Hippocampal formation (tissue), 2 donors: ENCODE data around the gene GJB5.
"Not testable (repeated sequence)": the region's sequence is repeated elsewhere in the genome, so short reads cannot be mapped to it uniquely, and the experiment has no call there.

Source experiments
- DNase-seq, 2 donors: peaks; one replicate each; lab custom pipeline; 2025; lab: John Stamatoyannopoulos, UW

GJB5 gene

DNA sequence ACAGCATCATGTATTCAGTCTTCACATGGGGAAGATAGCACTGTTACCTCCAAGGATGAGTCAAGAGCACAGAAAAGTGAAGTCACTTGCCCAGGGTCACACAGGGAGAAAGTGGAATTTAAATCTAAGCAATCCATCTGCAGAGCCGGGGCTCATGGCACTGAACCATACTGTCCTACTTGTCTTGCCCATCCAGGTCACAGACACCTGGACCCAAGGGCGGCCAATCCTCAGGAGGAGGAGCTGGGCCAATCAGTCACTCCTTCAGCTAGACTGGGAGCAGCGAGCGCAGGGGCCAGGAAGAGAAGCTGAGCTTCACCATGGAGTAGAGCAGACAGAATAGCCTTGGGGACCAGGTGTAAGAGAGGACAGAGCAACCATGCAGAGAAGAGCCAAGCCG lies 9.2 kb upstream of the GJB5 start:
- no peak for DNase-seq

DNA sequence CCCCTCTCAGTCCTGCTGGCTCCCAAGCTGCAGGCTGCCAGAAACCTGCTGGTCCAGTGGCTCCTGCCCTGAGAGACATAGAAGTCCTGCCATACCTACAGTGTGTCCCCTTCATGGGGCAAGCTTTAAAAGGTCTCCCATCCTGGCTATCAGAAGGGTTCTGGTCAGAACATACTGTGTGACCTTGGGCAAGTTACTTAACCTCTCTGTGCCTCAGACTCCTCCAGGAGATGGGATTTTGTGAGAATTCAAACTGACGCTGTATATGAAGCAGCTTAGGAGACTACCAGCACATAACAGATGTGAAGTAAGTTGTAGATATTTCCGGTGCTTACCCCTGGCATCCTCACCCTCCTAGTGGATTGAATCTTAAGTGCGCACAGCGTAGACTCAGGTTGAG lies 8.7 kb upstream of the GJB5 start:
- no peak for DNase-seq

DNA sequence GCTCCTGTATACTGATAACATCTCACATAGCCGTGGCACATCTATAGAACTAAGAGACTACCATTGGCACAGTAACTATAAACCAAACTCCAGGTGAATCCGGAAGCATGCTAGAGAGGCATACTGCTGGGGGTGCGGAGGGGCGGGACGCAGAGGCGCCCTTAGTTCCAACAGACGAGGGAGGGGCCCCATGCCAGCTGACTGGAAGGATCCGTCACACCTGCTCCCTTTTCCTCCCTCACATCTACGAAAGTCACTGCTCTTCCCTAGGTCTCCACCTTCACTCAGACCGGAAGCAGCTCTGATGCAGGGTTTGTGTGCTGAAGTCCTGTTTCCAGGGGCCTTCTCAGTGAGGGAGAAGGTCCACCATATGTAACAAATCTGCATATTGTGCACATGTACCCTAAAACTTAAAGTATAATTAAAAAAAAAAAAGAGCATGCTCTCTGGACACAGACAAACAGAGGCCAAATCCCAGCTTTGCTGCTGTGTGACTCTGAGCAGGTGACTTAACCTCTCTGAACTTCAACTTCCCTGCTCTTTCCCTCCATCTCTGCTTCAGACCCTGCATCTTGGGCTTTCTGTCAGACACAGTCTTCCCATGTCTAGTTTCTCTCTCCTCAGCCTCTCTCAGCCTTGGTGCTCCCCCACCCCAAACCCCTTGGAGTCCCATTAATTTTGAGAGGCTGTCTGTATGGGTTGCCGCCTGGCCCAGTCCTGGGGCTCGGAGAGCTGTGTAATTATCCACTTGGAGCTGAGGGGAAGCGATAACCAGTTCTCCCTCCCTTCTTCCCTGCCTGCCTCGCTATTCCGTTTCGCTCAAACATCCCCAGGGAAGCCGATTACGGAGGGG lies 7.8 kb upstream of the GJB5 start:
- DNase-seq: no peak

DNA sequence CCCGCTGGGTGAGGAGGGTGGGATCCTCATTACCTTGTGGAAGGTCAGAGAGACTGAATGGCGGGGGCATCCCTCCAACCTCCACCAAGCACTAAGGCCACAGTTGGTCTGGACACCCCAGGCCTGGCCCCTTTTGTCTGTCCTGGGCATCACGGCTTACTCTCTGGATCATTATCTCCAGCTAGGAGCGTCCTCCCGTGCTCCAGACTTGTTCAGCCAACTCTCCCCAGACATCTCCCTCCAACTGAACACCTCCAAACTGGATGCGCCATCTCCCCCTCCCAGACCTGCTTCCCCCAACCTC lies 7.3 kb upstream of the GJB5 start:
- DNase-seq: no peak

DNA sequence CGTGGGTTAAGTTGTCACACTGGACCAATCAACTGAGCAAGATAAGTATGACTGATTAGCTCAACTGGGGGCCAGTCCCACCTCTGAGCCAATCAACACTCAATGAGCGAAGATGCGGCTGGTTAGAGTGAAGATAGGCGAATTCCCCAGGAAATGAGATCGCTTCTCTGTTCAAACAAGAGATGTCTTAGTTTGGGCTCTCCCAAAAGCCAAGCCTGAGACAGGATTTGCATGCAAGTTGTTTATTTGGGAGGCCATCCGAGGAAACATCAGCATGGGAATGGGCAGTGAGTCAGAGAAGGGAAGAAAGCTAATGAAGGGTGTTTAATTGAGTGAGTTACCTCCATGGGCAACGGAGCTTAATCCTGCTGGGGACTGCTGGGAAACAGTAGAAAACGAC lies 4.9 kb upstream of the GJB5 start:
- no peak for DNase-seq

DNA sequence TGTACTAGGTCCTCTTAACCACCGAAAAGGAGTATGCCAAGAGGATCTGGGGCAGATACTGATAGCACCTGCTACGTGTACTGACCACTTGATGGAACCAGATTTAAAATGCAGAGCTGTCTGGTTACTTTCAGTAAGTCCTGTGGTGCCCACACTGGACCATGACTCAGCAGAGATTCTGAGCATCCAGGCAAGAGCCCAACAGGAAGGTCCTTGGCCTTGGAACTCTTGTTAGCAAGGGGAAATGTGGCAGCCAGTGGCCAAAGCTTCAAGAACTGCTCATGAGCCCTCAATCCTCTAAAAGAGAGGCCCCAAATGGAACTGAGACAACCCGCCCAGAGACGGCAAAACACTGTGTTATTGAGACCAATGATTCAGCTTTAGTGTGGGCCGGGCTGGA lies 4.2 kb upstream of the GJB5 start:
- no peak for DNase-seq

DNA sequence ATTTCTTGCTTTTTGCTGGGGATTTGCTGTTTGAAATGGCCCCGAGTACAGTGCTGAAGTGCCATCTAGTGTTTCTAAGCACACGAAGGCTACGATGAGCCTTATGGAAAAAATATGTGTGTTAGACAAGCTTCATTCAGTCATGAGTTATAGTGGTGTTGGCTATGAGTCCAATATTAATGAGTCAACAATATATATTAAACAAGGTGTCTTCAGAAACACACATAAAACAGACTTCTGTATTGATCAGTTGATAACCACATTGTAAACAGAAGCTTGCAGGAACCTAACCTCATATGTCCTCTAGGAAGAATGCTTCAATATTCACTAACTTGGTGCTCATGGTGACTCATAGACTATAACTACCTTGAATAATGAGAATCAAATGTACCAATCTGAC lies 1.7 kb upstream of the GJB5 start:
- DNase-seq: no peak

DNA sequence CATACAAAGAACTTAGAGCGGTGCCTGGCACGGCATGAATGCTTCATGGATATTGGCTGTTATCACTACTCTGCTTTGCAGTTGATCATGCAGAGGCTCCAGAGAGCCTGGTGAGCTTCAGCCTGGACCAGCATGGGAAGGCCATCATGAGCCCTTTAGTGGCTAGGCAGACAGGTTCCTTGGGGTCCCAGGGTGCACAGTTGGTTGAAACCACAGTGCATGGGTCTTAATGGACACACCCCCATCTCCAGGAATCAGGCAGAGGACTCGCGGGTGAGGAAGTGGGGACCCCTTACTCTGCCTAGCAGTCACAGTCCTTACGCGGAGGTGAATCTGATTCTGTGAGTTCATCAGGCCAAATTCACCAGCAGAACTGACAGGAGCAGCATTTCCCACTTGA lies 1.1 kb downstream of the GJB5 start:
- DNase-seq: no peak

DNA sequence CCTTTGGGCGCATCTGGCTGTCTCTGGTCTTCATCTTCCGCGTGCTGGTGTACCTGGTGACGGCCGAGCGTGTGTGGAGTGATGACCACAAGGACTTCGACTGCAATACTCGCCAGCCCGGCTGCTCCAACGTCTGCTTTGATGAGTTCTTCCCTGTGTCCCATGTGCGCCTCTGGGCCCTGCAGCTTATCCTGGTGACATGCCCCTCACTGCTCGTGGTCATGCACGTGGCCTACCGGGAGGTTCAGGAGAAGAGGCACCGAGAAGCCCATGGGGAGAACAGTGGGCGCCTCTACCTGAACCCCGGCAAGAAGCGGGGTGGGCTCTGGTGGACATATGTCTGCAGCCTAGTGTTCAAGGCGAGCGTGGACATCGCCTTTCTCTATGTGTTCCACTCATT lies 2.5 kb downstream of the GJB5 start:
- no peak for DNase-seq

DNA sequence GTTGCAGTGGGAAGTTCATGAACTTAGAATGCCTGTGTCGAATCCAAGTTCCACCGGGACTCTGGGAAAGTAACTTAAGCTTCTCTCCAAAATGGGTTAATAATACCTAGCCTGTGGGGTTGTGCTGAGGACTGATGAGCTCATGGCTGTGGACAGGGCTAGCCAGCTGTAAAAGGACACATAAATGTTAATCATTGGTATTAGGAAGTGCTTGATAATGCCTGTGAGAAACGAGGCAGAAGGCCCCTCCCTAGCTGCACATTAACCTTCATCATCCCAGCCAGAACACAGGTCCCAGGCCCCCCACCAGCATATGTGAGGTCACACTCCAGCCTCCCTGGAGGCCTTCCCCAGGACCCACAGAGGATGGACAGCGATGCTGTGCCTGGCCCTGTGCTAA lies 3.9 kb downstream of the GJB5 start:
- no peak for DNase-seq

DNA sequence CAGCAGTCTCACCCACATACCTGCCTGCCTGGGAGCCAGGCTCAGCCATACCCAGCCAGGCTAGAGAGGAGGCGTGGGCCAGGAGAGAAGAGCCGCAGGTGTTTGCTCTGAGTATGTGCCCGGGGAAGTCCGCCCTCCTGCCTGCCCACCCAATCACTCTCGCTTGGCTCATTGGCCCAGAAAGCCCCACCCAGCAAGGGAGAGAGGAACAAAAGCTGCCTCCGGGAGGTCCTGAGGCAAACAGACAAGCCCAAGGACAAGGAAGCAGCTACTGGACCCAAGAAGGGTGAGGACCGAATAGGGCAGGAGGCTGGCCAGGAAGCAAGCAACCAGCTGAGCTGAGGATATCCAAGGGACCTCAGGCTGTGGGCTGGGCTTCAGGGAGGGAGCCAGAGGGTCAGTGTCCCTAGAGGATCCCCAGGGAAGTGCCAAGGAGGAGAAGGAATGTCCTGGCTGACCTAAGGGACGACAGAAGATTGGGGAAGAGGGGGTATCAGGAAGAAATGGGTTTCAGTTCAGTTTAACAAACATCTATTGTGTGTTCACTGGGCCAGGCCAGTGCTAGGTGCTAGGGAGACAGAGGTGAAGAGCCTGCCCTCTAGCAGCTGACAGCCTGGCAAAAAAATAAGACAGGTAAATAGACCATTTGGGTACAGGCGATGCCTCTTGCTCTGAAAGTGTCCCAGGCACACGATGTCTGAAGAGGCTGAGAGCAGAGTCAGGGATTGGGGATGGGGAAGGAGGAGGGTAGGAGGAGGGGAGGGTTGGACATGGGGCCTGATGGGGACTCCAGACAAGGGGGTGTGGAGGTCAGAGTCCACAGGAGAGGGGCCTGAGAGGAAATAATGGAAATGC lies 4.9 kb downstream of the GJB5 start, which contains the start of gene GJB4:
Gene GJB4, plus strand, starts transcription at position 238 of the 855 bp plus-strand sequence. CDS start 1,515 bp downstream, outside the sequence.
- DNase-seq: no peak

DNA sequence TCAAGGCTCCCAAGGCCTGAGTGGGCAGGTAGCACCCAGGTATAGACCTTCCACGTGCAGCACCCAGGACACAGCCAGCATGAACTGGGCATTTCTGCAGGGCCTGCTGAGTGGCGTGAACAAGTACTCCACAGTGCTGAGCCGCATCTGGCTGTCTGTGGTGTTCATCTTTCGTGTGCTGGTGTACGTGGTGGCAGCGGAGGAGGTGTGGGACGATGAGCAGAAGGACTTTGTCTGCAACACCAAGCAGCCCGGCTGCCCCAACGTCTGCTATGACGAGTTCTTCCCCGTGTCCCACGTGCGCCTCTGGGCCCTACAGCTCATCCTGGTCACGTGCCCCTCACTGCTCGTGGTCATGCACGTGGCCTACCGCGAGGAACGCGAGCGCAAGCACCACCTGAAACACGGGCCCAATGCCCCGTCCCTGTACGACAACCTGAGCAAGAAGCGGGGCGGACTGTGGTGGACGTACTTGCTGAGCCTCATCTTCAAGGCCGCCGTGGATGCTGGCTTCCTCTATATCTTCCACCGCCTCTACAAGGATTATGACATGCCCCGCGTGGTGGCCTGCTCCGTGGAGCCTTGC lies 6.4 kb downstream of the GJB5 start:
- no peak for DNase-seq

DNA sequence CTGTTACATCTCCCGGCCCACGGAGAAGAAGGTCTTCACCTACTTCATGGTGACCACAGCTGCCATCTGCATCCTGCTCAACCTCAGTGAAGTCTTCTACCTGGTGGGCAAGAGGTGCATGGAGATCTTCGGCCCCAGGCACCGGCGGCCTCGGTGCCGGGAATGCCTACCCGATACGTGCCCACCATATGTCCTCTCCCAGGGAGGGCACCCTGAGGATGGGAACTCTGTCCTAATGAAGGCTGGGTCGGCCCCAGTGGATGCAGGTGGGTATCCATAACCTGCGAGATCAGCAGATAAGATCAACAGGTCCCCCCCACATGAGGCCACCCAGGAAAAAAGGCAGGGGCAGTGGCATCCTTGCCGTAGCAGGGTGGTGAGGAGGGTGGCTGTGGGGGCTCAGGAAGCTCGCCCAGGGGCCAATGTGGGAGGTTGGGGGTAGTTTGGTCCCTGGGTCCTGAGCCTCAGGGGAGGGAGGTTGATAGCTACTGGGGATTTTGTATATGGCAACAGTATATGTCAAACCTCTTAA lies 7.0 kb downstream of the GJB5 start:
- no peak for DNase-seq

DNA sequence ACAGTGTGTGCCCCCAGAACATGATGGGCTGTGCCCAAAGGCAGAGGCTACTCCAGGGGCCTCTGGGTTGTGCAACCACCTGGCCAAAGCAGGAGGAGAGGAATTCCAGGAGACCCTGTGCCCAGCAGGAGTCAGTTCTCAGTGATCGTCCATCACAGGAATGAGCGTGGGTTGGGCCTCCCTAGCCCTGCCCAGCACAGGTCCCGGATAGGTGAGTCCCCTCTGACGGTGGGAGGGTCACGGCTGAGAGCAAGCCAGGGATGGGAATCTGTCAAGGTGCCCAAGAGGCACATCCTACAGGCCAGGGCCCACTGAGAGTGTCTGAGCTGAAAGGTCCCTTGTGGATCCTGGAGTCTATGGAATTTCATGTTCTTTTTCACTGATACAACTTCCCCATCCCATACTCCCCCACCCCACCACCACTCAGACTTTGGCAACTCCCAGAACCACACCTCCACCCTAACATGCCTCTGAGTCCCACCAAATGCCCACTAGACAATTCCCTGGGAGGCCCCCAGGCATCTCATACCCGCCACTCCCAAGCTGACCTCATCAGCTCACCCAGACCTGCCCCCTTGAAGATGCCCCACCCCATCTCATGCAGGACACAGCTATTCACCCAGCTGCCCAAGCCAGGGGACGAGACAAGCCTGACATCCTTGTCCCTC lies 7.8 kb downstream of the GJB5 start:
- DNase-seq: no peak

DNA sequence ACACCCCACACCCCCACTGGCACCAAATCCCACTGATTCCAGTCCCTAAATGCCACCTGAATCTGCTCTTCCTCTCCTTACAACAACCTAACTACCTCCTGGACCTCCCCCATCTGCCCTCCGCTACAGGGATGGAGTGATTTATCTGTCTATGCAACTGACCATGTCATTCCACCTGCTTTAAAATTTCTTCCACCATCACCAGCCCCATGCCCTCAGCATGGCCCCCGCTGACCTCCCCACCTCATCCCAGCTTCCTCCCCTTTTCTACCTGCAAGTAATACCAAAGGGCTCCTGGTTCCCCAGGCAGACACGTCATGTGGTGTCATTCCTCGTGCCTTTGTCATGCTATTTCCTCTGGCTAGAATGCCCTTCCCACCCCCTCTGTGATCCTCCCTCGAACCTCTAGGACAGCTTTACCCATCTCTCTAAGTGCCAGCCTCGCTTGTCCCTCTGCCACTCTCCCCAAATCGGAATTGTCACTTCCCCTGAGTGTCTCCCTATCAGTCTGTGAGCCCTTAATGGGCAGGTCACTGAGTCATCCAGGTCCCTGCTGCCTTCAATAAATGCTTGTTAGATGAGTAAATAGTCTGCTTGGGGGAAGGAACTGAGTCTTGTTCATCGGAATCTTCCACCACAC lies 8.4 kb downstream of the GJB5 start:
- DNase-seq: no peak

DNA sequence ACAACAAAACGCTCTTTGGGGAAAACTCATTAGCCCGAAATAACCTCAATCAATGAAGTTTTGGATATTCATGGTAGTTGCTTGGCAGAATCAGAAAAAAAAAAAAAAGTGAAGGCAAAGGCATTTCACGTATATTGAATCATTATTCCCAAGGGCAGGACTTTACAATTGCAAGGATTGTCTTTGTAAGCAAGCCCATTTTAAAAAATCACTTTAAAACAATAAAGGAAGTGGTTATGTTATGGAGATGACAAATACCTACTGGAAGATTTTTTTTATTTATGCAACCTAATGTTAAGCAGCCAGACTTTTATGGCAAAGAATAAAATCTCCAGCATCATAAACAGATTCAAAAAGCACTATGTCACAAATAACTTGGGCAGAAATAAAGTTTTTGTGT lies 14.0 kb downstream of the GJB5 start:
- no peak for DNase-seq

DNA sequence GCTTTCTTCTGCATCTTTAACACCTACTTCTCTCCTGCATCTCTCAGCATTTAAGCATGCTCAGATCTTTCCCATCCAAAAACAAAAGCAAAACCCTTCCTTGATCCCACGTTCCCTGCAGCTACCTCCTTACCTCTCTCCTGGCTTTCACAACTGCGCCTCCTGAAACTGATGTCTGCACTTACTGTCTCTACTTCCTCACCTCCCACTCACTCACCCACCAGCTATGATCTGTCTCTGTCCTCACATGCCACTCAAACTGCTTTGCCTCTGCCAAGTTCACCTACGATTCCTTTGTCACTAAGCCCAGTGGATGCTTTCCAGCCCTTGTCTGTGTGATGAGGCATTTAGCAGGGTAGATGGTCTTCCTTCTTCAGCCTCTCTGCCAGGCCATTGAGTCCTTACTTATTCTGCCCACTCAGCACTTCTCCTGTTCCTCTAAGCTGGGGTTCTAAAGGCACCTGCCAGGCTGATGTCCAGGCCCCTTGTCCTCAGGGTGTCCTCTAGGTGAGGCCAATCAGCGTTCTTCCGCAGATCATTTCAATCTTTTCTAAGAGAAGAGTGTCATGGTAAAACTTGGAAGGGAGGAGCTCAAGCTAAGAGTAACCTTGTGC lies 16.2 kb downstream of the GJB5 start:
- DNase-seq: peak in 1 of 2 donors; percentile 10

DNA sequence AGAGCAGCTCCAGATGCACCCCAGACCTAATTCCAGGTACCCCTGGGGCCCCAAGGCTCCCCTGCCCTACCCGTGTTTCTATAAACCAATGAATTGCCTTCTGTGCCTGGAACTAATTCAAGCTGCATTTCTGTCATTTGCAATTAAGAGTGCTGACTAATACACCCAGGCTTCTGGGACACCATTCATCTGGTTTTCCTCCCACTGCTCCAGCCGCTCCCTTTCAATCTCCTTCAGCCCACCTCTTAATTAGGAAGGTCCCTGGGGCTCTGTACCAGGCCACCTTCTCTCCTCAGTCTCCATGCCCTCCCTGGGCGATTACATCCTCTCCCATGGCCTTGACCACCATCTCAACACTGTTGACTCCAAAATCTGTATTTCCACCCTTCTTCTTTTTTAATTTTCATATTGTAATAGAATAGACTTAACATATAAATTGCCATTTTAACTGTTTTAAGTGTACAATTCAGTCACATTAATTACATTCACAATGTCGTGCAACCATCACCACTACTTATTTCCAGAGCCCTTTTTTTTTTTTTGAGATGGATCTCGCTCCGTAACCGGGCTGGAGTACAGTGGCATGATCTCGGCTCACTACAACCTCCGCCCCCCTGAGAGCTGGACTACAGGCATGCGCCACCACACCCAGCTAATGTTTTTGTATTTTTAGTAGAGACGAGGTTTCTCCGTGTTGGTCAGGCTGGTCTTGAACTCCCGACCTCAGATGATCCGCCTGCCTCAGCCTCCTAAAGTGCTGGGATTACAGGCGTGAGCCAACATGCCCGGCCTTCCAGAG lies 16.9 kb downstream of the GJB5 start:
- DNase-seq: peak in 1 of 2 donors; percentile 11

DNA sequence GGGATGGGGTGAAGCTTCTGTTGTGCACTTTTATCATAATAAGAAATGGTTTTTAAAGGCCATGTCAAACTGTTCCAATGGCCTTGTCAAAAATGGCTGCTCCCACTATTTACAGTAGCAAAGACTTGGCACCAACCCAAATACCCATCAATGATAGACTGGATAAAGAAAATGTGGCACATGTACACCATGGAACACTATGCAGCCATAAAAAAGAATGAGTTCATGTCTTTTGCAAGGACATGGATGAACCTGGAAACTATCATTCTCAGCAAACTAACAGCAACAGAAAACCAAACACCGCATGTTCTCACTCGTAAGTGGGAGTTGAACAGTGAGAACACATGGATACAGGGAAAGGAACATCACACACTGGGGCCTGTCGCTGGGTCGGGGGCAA lies 18.3 kb downstream of the GJB5 start:
- not testable (repeated sequence) for DNase-seq

DNA sequence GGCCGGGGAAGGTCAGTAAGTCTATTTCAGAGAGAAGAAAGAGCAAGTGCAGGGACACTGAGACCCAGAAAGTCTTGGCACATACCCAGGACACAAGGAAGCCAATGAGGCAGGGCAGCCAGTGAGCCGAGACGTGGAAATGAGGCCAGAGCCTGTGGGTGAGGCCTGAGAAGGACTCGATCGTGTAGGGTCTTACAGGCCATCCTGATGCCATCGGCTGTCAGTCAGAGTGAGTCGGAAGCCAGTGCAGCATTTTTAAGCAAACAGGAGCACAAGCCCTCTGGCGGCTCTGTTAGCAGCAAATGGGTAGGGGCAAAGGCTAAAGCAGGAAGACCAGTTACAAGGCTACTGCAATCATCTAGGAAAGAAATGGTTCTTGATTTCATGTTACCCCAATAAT lies 20.1 kb downstream of the GJB5 start:
- DNase-seq: no peak
